WTC11 (cell line): Measurements from ENCODE around the gene PLCD1. TPM values are rescaled to one million over a fixed set of nuclear protein-coding genes. Genes with fewer than 3 reads are reported as not detected.

Experiments
- ATAC-seq: fragments of 200-7000 bp; cut with Tn5 transposase; 2 replicates; pipeline ENCODE4 v1.10.0; 2021; ENCODE audit warnings: mild to moderate bottlenecking, moderate library complexity
- CTCF ChIA-PET: fragments of 300-600 bp; sonication (Branson Sonifier 250); formaldehyde crosslinking; loops from one replicate; lab custom pipeline; 2021; ENCODE audit warnings: antibody characterized with exemption; lab: Charles Lee
- POLR2A ChIA-PET: fragments of 350-600 bp; sonication (Branson Sonifier 250); formaldehyde crosslinking; loops from one replicate; lab custom pipeline; 2021; ENCODE audit warnings: antibody characterized with exemption; lab: Charles Lee
- DNase-seq: peaks from one replicate; pipeline ENCODE4 v3.0.0; 2021; ENCODE audit warnings: low spot score
- H3K27ac Mint-ChIP-seq: 2 replicates; pipeline ENCODE4 v1.8.0; 2021; ENCODE audit warnings: mixed read lengths
- H3K27me3 Mint-ChIP-seq: 2 replicates; pipeline ENCODE4 v1.8.0; 2021; ENCODE audit warnings: low read depth, mild to moderate bottlenecking, moderate library complexity, mixed read lengths
- H3K36me3 Mint-ChIP-seq: 2 replicates; pipeline ENCODE4 v1.8.0; 2021; ENCODE audit warnings: mixed read lengths
- H3K4me1 Mint-ChIP-seq: 2 replicates; pipeline ENCODE4 v1.8.0; 2022; ENCODE audit warnings: mixed read lengths
- H3K4me3 Mint-ChIP-seq: 2 replicates; pipeline ENCODE4 v1.8.0; 2021; ENCODE audit warnings: mild to moderate bottlenecking, moderate library complexity, mixed read lengths
- H3K9me3 Mint-ChIP-seq: 2 replicates; pipeline ENCODE4 v1.8.0; 2021; ENCODE audit warnings: mixed read lengths
- CREB1 ChIP-seq: sonication (generic); formaldehyde crosslinking; IDR thresholded peaks from 2 replicates; pipeline ENCODE4 v1.8.0; 2023; ENCODE audit warnings: mild to moderate bottlenecking, missing genetic modification reagents
- ETV6 ChIP-seq: sonication (generic); formaldehyde crosslinking; IDR thresholded peaks from 2 replicates; pipeline ENCODE4 v1.8.1; 2022; ENCODE audit warnings: mild to moderate bottlenecking, missing genetic modification reagents
- FOXK1 ChIP-seq: sonication (generic); formaldehyde crosslinking; IDR thresholded peaks from 2 replicates; pipeline ENCODE4 v1.8.0; 2022; ENCODE audit warnings: mild to moderate bottlenecking, moderate library complexity, missing genetic modification reagents
- IRF2 ChIP-seq: sonication (generic); formaldehyde crosslinking; IDR thresholded peaks from 2 replicates; pipeline ENCODE4 v1.8.0; 2022; ENCODE audit warnings: low read depth, missing genetic modification reagents, borderline replicate concordance
- NFYB ChIP-seq: sonication (generic); formaldehyde crosslinking; conservative IDR thresholded peaks from 2 replicates; pipeline ENCODE4 v1.8.0; 2022; ENCODE audit warnings: low read depth, missing genetic modification reagents
- NR1H2 ChIP-seq: sonication (generic); formaldehyde crosslinking; IDR thresholded peaks from 2 replicates; pipeline ENCODE4 v1.9.0; 2021; ENCODE audit warnings: mild to moderate bottlenecking, moderate library complexity, missing genetic modification reagents
- NR3C1 ChIP-seq: sonication (generic); formaldehyde crosslinking; conservative IDR thresholded peaks from 2 replicates; pipeline ENCODE4 v1.8.1; 2023; ENCODE audit warnings: low read depth, mild to moderate bottlenecking, missing genetic modification reagents
- TCF7 ChIP-seq: sonication (generic); formaldehyde crosslinking; IDR thresholded peaks from 2 replicates; pipeline ENCODE4 v1.8.0; 2022; ENCODE audit warnings: mild to moderate bottlenecking, low read depth, missing genetic modification reagents, moderate library complexity
- ZBTB21 ChIP-seq: sonication (generic); formaldehyde crosslinking; IDR thresholded peaks from 2 replicates; pipeline ENCODE4 v1.8.1; 2023; ENCODE audit warnings: mild to moderate bottlenecking, missing genetic modification reagents, borderline replicate concordance
- ZNF263 ChIP-seq: sonication (generic); formaldehyde crosslinking; IDR thresholded peaks from 2 replicates; pipeline ENCODE4 v1.8.1; 2022; ENCODE audit warnings: low read depth, mild to moderate bottlenecking, moderate library complexity, missing genetic modification reagents
- ZNF423 ChIP-seq: fragments of 250-450 bp; sonication (Bioruptor Pico); IDR thresholded peaks from 2 replicates; pipeline ENCODE4 v2.1.2; 2022; ENCODE audit warnings: mild to moderate bottlenecking, moderate library complexity
- total RNA-seq: library from RNA; stranded (reverse); gene quantifications from 3 replicates; pipeline ENCODE4 v1.2.3, GENCODE V29; 2021
- TF ChIP-seq, protein P1 (sequence below): sonication (generic); formaldehyde crosslinking; IDR thresholded peaks from 2 replicates; pipeline ENCODE4 v1.8.0; 2022; ENCODE audit warnings: mild to moderate bottlenecking, missing genetic modification reagents
- TF ChIP-seq, protein P2 (sequence below): sonication (generic); formaldehyde crosslinking; conservative IDR thresholded peaks from 2 replicates; pipeline ENCODE4 v1.8.1; 2022; ENCODE audit warnings: mild to moderate bottlenecking, missing genetic modification reagents
- TF ChIP-seq, protein P3 (sequence below): sonication (generic); formaldehyde crosslinking; IDR thresholded peaks from 2 replicates; pipeline ENCODE4 v1.8.1; 2022; ENCODE audit warnings: low read depth, missing genetic modification reagents, borderline replicate concordance
- TF ChIP-seq, protein P4 (sequence below): sonication (generic); formaldehyde crosslinking; IDR thresholded peaks from 2 replicates; pipeline ENCODE4 v1.8.0; 2022; ENCODE audit warnings: missing genetic modification reagents
- TF ChIP-seq, protein P5 (sequence below): sonication (generic); formaldehyde crosslinking; IDR thresholded peaks from 2 replicates; pipeline ENCODE4 v1.8.1; 2023; ENCODE audit warnings: mild to moderate bottlenecking, missing genetic modification reagents, borderline replicate concordance

PLCD1 gene
- total RNA-seq, 1 experiment from 2014 or later: 29.9 TPM

DNA sequence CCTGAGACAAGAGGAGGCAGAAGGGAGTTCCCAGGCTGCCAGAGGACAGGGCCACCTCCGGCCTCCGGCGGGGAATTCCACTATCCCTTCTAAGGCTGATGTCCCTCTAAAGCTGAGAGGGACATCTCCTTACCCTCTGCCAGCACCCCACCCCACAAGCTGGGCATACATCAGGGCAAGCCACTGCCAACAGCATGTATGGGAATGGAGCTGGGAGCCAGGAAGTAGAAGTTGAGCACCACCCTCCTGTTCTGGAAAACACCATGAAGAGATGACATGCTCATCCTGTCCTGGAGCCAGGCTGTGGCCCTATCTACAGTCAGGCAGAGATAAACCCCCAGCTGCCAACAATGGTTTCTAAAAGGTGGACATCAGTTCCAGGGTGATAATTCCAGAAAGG, 7.1 kb downstream of the PLCD1 start:
- H3K4me1 Mint-ChIP-seq: peaks cover 10% of the 10 kb centered on the region
- H3K27me3 Mint-ChIP-seq: peaks cover 26% of the 10 kb centered on the region
- ChIA-PET CTCF (interaction anchor here (1.4 kb wide), 1 partner anchor 25 kb away, joined by 4 read pairs; no protein-coding TSS in a partner anchor), POLR2A (no interaction called here)
- TF ChIP-seq IRF2: no peak
- TF ChIP-seq ETV6 (CRISPR knock-in tag): no peak
- TF ChIP-seq TCF7 (CRISPR knock-in tag): no peak
- no peak for TF ChIP-seq ZNF423 (CRISPR knock-in tag)
- H3K36me3 Mint-ChIP-seq: no peaks in the 10 kb centered on the region
- ATAC-seq: no peak
- H3K9me3 Mint-ChIP-seq: no peaks in the 10 kb centered on the region
- DNase-seq: no peak
- H3K4me3 Mint-ChIP-seq: no peak overlapping the region
- H3K27ac Mint-ChIP-seq: no peak overlapping the region

DNA sequence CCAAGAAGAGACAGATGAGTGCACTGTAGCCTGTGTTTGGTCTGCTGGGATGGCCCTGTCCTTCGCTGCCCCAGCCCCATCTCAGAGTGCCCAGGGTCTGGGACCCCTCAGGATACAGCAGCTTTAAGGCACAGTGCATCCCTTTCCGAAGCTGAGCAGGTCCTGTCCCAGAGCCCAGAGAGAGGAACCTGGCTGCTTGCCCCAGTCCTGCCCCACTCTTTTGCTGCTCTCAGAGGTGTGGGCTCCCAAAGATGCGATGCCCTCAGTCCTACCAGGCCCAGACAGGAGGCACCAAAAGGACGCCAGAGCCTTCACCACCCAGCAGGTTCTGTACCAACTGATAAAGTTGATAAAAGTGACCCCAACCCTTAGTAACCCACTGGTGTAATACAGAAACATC, 8.2 kb downstream of the PLCD1 start:
- TF ChIP-seq NFYB (CRISPR knock-in tag): no peak
- TF ChIP-seq NR3C1 (CRISPR knock-in tag): no peak
- TF ChIP-seq CREB1 (CRISPR knock-in tag): no peak
- TF ChIP-seq, protein P1, sequence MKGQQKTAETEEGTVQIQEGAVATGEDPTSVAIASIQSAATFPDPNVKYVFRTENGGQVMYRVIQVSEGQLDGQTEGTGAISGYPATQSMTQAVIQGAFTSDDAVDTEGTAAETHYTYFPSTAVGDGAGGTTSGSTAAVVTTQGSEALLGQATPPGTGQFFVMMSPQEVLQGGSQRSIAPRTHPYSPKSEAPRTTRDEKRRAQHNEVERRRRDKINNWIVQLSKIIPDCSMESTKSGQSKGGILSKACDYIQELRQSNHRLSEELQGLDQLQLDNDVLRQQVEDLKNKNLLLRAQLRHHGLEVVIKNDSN (CRISPR knock-in tag): no peak
- TF ChIP-seq, protein P2, sequence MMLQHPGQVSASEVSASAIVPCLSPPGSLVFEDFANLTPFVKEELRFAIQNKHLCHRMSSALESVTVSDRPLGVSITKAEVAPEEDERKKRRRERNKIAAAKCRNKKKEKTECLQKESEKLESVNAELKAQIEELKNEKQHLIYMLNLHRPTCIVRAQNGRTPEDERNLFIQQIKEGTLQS (CRISPR knock-in tag): no peak
- TF ChIP-seq ZNF263: no peak
- TF ChIP-seq, protein P3, sequence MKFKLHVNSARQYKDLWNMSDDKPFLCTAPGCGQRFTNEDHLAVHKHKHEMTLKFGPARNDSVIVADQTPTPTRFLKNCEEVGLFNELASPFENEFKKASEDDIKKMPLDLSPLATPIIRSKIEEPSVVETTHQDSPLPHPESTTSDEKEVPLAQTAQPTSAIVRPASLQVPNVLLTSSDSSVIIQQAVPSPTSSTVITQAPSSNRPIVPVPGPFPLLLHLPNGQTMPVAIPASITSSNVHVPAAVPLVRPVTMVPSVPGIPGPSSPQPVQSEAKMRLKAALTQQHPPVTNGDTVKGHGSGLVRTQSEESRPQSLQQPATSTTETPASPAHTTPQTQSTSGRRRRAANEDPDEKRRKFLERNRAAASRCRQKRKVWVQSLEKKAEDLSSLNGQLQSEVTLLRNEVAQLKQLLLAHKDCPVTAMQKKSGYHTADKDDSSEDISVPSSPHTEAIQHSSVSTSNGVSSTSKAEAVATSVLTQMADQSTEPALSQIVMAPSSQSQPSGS (CRISPR knock-in tag): no peak
- TF ChIP-seq IRF2: no peak
- TF ChIP-seq ZBTB21 (CRISPR knock-in tag): no peak
- TF ChIP-seq NR1H2 (CRISPR knock-in tag): no peak
- TF ChIP-seq, protein P4, sequence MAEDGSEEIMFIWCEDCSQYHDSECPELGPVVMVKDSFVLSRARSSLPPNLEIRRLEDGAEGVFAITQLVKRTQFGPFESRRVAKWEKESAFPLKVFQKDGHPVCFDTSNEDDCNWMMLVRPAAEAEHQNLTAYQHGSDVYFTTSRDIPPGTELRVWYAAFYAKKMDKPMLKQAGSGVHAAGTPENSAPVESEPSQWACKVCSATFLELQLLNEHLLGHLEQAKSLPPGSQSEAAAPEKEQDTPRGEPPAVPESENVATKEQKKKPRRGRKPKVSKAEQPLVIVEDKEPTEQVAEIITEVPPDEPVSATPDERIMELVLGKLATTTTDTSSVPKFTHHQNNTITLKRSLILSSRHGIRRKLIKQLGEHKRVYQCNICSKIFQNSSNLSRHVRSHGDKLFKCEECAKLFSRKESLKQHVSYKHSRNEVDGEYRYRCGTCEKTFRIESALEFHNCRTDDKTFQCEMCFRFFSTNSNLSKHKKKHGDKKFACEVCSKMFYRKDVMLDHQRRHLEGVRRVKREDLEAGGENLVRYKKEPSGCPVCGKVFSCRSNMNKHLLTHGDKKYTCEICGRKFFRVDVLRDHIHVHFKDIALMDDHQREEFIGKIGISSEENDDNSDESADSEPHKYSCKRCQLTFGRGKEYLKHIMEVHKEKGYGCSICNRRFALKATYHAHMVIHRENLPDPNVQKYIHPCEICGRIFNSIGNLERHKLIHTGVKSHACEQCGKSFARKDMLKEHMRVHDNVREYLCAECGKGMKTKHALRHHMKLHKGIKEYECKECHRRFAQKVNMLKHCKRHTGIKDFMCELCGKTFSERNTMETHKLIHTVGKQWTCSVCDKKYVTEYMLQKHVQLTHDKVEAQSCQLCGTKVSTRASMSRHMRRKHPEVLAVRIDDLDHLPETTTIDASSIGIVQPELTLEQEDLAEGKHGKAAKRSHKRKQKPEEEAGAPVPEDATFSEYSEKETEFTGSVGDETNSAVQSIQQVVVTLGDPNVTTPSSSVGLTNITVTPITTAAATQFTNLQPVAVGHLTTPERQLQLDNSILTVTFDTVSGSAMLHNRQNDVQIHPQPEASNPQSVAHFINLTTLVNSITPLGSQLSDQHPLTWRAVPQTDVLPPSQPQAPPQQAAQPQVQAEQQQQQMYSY (CRISPR knock-in tag): no peak
- TF ChIP-seq, protein P5, sequence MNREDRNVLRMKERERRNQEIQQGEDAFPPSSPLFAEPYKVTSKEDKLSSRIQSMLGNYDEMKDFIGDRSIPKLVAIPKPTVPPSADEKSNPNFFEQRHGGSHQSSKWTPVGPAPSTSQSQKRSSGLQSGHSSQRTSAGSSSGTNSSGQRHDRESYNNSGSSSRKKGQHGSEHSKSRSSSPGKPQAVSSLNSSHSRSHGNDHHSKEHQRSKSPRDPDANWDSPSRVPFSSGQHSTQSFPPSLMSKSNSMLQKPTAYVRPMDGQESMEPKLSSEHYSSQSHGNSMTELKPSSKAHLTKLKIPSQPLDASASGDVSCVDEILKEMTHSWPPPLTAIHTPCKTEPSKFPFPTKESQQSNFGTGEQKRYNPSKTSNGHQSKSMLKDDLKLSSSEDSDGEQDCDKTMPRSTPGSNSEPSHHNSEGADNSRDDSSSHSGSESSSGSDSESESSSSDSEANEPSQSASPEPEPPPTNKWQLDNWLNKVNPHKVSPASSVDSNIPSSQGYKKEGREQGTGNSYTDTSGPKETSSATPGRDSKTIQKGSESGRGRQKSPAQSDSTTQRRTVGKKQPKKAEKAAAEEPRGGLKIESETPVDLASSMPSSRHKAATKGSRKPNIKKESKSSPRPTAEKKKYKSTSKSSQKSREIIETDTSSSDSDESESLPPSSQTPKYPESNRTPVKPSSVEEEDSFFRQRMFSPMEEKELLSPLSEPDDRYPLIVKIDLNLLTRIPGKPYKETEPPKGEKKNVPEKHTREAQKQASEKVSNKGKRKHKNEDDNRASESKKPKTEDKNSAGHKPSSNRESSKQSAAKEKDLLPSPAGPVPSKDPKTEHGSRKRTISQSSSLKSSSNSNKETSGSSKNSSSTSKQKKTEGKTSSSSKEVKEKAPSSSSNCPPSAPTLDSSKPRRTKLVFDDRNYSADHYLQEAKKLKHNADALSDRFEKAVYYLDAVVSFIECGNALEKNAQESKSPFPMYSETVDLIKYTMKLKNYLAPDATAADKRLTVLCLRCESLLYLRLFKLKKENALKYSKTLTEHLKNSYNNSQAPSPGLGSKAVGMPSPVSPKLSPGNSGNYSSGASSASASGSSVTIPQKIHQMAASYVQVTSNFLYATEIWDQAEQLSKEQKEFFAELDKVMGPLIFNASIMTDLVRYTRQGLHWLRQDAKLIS (CRISPR knock-in tag): no peak
- no peak for TF ChIP-seq TCF7 (CRISPR knock-in tag)
- TF ChIP-seq FOXK1 (CRISPR knock-in tag): no peak
- no peak for ATAC-seq
- CTCF ChIA-PET: no interaction called here
- Mint-ChIP-seq H3K4me3 (no peak overlapping the region), H3K9me3 (no peaks in the 10 kb centered on the region), H3K36me3 (peaks cover 7% of the 10 kb centered on the region), H3K27me3 (peaks cover 16% of the 10 kb centered on the region), H3K27ac (no peak overlapping the region), H3K4me1 (peaks cover 10% of the 10 kb centered on the region)
- POLR2A ChIA-PET: no interaction called here
- no peak for DNase-seq
